Measurements from ENCODE around the gene MRPS22. TPM values are rescaled to one million over a fixed set of nuclear protein-coding genes. Genes with fewer than 3 reads are reported as not detected.

The MRPS22 gene
- total and polyA plus RNA-seq, 9 of the 15 experiments (the other 6 are each of a cell fraction or from before 2014, with no cell fraction given) = 148 to 397 (median 229) TPM

GRCh38 chr3:139389552-139390368 lies 45.9 kb downstream of the MRPS22 start, which contains the start of gene COPB2 (continued):
- TF ChIP-seq RNF219 (CRISPR knock-in tag; IDR thresholded peaks at IDR 0.05) (no peak), ILK (tag; IDR thresholded peaks at IDR 0.05; ENCODE audit: borderline replicate concordance, low read depth) (no peak), ZNF263 (CRISPR knock-in tag; IDR thresholded peaks at IDR 0.05; ENCODE audit: borderline replicate concordance) (no peak; the same call in 1 of the 2 replicates), BCL6 (CRISPR knock-in tag; IDR thresholded peaks at IDR 0.05) (no peak), MED1 (CRISPR knock-in tag; IDR thresholded peaks at IDR 0.05; ENCODE audit: borderline replicate concordance) (no peak), NCOA4 (IDR thresholded peaks at IDR 0.05; ENCODE audit: partially characterized antibody) (no peak), ZNF449 (CRISPR knock-in tag; IDR thresholded peaks at IDR 0.05) (no peak), MTA3 (IDR thresholded peaks at IDR 0.05; ENCODE audit: borderline replicate concordance) (no peak), NKRF (IDR thresholded peaks at IDR 0.05; ENCODE audit: borderline replicate concordance) (no peak), ATF7 (IDR thresholded peaks at IDR 0.05) (peak; percentile 86), PCBP1 (IDR thresholded peaks at IDR 0.05; ENCODE audit: low read depth, low read length, poor library complexity, severe bottlenecking) (no peak), SREBF1 (IDR thresholded peaks at IDR 0.05; ENCODE audit: borderline replicate concordance, low read depth, low read length) (no peak), CBX2 (IDR thresholded peaks at IDR 0.05; ENCODE audit: insufficient read depth, low read length, poor library complexity, severe bottlenecking) (no peak), C11orf30 (IDR thresholded peaks at IDR 0.05; ENCODE audit: low read depth) (0 out of 2 replicates have a peak, but pooled peaks have one; percentile 52), ZNF639 (CRISPR knock-in tag; conservative IDR thresholded peaks at IDR 0.05 in 1 of 2, IDR thresholded peaks at IDR 0.05 in 1 of 2) (peak in 1 of 2 experiments; percentile 84; a peak in 2 of 4 replicates)
